Measurements from ENCODE around the gene CDK8. TPM values are rescaled to one million over a fixed set of nuclear protein-coding genes. Genes with fewer than 3 reads are reported as not detected.

Gene CDK8
- total RNA-seq, 1 experiment from 2014 or later = 9.4 TPM

- Mint-ChIP-seq H3K27ac (ENCODE audit: unreplicated experiment) (no peak overlapping the region), H3K4me1 (ENCODE audit: low read depth, unreplicated experiment) (no peaks in the 10 kb centered on the region), H3K27me3 (ENCODE audit: unreplicated experiment) (no peaks in the 10 kb centered on the region), H3K9me3 (ENCODE audit: low read depth, unreplicated experiment) (no peaks in the 10 kb centered on the region), H3K36me3 (ENCODE audit: insufficient read depth, unreplicated experiment) (no peaks in the 10 kb centered on the region), H3K4me3 (ENCODE audit: low read depth, unreplicated experiment) (no peak overlapping the region)
- CTCF ChIA-PET = no interaction called here
- BruUV-seq (replicated peaks) = no TSS peak
- intact Hi-C loops (cut with micrococcal nuclease; ENCODE audit: unreplicated experiment) = no loop called here
- no peak for DNase-seq
- TF ChIP-seq, protein P1, sequence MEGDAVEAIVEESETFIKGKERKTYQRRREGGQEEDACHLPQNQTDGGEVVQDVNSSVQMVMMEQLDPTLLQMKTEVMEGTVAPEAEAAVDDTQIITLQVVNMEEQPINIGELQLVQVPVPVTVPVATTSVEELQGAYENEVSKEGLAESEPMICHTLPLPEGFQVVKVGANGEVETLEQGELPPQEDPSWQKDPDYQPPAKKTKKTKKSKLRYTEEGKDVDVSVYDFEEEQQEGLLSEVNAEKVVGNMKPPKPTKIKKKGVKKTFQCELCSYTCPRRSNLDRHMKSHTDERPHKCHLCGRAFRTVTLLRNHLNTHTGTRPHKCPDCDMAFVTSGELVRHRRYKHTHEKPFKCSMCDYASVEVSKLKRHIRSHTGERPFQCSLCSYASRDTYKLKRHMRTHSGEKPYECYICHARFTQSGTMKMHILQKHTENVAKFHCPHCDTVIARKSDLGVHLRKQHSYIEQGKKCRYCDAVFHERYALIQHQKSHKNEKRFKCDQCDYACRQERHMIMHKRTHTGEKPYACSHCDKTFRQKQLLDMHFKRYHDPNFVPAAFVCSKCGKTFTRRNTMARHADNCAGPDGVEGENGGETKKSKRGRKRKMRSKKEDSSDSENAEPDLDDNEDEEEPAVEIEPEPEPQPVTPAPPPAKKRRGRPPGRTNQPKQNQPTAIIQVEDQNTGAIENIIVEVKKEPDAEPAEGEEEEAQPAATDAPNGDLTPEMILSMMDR (IDR thresholded peaks at IDR 0.05; ENCODE audit: unreplicated experiment) = no peak
Measured at GRCh38 chr13:26307701-26308100, 53.8 kb downstream of the CDK8 start.

DNA sequence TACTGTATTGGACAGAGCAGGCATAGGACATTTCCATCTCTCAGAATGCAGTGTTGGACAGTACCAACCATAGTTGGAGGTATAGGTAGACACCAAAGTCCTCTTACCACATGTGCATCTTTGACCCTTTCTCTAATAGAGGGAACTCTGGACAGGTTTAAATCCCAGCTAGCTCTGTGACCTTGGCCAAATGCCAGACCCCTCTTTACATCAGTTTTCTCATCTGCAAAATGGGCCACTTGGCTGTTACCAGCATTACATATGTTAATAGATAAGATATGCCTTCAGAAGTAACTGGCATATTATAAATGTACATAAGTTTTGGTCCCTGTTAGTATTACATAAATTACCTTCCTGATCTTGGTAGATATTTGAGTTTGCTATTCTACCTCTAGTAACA, 54.3 kb downstream of the CDK8 start:
- no TSS peak for BruUV-seq (replicated peaks)
- Mint-ChIP-seq H3K4me1 (ENCODE audit: low read depth, unreplicated experiment) (peaks cover 5% of the 10 kb centered on the region), H3K4me3 (ENCODE audit: low read depth, unreplicated experiment) (no peak overlapping the region), H3K36me3 (ENCODE audit: insufficient read depth, unreplicated experiment) (no peaks in the 10 kb centered on the region), H3K27ac (ENCODE audit: unreplicated experiment) (no peak overlapping the region), H3K27me3 (ENCODE audit: unreplicated experiment) (no peaks in the 10 kb centered on the region), H3K9me3 (ENCODE audit: low read depth, unreplicated experiment) (no peaks in the 10 kb centered on the region)
- intact Hi-C loops (cut with micrococcal nuclease; ENCODE audit: unreplicated experiment) = no loop called here
- CTCF ChIA-PET = no interaction called here
- no peak for DNase-seq
- TF ChIP-seq, protein P1 (IDR thresholded peaks at IDR 0.05; ENCODE audit: unreplicated experiment) = no peak

DNA sequence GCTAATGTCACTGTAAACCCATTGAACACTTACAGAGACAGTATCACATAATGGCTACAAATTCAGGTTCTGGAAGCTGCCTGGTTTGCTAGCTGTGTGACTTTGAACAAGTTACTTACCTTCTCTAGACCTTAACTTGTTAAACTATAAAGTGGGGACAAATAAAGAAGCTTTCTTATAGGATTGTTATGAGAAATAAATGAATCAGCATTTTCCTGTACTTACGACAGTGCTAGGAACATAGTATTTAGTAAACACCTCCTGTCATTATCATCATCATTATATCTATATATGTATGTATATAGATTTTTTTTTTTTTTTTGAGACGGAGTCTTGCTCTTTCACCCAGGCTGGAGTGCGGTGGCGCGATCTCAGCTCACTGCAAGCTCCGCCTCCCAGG, 54.9 kb downstream of the CDK8 start:
- Mint-ChIP-seq H3K27ac (ENCODE audit: unreplicated experiment) (no peak overlapping the region), H3K36me3 (ENCODE audit: insufficient read depth, unreplicated experiment) (no peaks in the 10 kb centered on the region), H3K4me1 (ENCODE audit: low read depth, unreplicated experiment) (peaks cover 11% of the 10 kb centered on the region), H3K4me3 (ENCODE audit: low read depth, unreplicated experiment) (no peak overlapping the region), H3K27me3 (ENCODE audit: unreplicated experiment) (no peaks in the 10 kb centered on the region), H3K9me3 (ENCODE audit: low read depth, unreplicated experiment) (no peaks in the 10 kb centered on the region)
- no peak for DNase-seq
- BruUV-seq (replicated peaks) = no TSS peak
- intact Hi-C loops (cut with micrococcal nuclease; ENCODE audit: unreplicated experiment) = no loop called here
- CTCF ChIA-PET = no interaction called here
- TF ChIP-seq, protein P1 (IDR thresholded peaks at IDR 0.05; ENCODE audit: unreplicated experiment) = no peak

GRCh38 chr13:26310003-26310402, 56.1 kb downstream of the CDK8 start:
- no peaks in the 10 kb centered on the region for H3K27me3 Mint-ChIP-seq (ENCODE audit: unreplicated experiment)
- intact Hi-C loops (cut with micrococcal nuclease; ENCODE audit: unreplicated experiment) = no loop called here
- no TSS peak for BruUV-seq (replicated peaks)

More at GRCh38 chr13:26310003-26310402, 56.1 kb downstream of the CDK8 start:
- Mint-ChIP-seq H3K9me3 (ENCODE audit: low read depth, unreplicated experiment) (no peaks in the 10 kb centered on the region), H3K4me1 (ENCODE audit: low read depth, unreplicated experiment) (peaks cover 12% of the 10 kb centered on the region), H3K27ac (ENCODE audit: unreplicated experiment) (no peak overlapping the region), H3K36me3 (ENCODE audit: insufficient read depth, unreplicated experiment) (no peaks in the 10 kb centered on the region), H3K4me3 (ENCODE audit: low read depth, unreplicated experiment) (no peak overlapping the region)
- CTCF ChIA-PET = interaction anchor here (0.6 kb wide), 1 partner anchor 172 kb away, joined by 3 read pairs; no protein-coding TSS in a partner anchor
- DNase-seq = no peak
- TF ChIP-seq, protein P1 (IDR thresholded peaks at IDR 0.05; ENCODE audit: unreplicated experiment) = no peak
